ENCODE results near the gene DCPS.
"Not testable (repeated sequence)": the region's sequence is repeated elsewhere in the genome, so short reads cannot be mapped to it uniquely, and the experiment has no call there.

Gene DCPS

DNA sequence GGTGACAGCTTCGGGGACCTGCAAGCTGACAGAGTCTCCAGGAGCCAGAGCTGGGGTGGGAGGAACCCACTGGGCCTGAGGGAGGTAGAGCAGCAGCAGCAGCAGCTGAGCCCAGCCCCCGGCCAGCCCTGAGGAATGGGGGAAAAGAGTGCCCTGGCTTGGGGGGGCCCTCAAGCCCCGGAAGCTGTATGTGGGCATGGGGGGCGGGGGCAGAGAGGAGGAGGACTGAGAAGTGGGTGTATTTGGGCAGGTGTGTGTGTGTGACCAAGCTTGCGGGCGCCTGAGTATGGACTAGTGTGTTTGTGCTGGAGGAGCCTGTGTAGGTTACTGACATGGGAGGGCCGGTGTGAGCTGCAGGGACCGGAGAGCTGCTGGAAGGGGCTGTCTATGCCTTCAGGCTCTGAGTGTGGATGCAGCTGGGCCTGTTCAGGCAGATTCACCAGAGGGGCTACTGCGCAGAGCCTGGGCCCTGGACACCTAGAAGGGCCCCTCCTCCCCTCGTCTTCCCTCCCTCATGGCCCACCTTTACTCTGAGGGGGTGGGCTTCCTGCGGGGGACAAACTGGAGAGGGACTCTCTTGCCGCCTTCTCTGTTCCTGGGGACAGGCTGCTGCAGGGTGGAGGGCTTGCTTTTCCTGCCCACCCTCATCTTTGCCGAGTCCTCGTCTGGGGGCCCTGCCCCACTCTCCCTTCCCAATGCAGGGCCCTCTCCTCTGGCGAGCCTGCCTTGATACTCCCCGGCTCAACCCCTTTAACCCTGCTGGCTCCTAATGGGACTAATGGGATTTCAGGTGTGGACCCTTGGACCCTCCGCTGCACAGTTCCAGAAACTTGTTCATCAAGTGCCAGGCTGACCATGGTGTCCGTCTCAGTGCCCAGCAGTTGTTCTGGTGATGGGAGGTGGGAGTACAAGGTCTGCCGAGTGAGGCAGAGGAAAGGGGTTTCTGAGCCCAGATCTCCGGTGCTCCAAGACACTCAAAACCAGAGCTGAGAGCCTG is 79.8 kb downstream of the DCPS start:
- TF ChIP-seq, protein P1, sequence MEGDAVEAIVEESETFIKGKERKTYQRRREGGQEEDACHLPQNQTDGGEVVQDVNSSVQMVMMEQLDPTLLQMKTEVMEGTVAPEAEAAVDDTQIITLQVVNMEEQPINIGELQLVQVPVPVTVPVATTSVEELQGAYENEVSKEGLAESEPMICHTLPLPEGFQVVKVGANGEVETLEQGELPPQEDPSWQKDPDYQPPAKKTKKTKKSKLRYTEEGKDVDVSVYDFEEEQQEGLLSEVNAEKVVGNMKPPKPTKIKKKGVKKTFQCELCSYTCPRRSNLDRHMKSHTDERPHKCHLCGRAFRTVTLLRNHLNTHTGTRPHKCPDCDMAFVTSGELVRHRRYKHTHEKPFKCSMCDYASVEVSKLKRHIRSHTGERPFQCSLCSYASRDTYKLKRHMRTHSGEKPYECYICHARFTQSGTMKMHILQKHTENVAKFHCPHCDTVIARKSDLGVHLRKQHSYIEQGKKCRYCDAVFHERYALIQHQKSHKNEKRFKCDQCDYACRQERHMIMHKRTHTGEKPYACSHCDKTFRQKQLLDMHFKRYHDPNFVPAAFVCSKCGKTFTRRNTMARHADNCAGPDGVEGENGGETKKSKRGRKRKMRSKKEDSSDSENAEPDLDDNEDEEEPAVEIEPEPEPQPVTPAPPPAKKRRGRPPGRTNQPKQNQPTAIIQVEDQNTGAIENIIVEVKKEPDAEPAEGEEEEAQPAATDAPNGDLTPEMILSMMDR (IDR thresholded peaks at IDR 0.05; ENCODE audit: borderline replicate concordance, insufficient read depth, low read depth, low read length) = no peak
- no peak overlapping the region for H3K4me3 ChIP-seq (ENCODE audit: low read depth, low read length)

DNA sequence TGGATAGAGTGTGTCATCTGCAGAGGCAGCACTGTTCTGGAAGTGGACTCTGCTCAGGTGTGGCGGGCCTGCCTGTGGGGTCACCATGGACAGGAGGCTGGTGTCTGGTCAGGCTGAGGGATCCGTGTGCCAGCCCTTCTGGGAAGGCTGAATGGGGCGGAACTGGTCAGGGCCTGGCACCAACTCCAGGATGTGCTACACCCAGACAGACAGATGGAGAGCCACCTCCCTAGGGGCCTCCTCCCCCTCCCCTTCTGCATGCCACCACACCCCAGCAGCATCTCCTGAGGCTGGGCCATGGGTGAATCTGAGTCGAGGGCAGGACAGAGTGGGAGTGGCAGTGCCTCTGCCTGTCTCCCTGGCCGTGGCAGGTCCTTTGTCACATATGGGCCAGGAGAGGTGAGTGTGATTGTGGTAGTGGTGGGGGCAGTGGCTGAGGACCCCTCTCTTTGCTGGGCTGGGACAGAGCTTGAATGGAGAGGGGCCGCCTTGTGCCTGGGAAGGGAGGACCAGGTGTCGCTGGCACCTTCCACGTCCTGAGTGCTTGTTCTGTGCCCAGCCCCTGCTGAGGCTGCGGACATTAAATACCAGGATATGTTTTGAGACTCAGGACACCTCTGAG is 80.7 kb downstream of the DCPS start:
- TF ChIP-seq, protein P1 (IDR thresholded peaks at IDR 0.05; ENCODE audit: borderline replicate concordance, insufficient read depth, low read depth, low read length) = no peak
- no peak overlapping the region for H3K4me3 ChIP-seq (ENCODE audit: low read depth, low read length)

DNA sequence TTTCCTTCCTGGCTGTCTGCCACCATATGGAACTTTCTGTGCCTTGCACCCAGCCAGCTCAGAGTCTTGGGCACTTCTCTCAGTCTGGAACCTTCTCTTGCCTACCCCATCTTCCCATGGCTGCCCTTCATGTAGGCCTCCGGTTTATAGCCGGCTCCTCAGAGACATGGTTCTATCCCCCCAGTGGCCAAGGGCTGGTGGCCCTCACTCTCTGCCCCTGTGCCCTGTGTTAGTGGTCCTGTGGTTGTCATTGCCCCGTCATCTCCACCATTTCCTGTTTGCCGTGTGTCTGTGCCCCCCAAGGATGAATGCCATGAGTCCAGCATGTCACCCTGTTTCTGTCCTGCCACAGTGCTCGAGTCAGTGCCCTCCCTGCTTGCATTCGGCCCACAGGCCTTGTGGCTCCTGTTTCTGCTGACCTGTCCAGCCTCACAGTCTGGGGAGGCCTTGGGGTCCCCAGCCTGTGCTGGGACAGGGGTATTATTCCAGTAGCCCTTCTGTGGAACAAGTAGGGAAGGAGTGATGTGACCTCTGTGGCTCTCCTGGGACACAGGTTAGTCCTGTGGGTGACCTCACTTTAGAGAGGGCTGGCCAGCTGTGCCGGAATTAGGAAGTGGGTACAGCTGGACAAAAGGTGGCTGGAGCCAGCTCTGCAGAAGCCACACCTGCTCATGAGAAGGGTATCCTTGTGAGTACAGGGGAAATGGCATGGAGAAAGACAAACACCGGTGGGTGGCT is 82.3 kb downstream of the DCPS start:
- H3K4me3 ChIP-seq (ENCODE audit: low read depth, low read length) = no peak overlapping the region
- TF ChIP-seq, protein P1 (IDR thresholded peaks at IDR 0.05; ENCODE audit: borderline replicate concordance, insufficient read depth, low read depth, low read length) = no peak

DNA sequence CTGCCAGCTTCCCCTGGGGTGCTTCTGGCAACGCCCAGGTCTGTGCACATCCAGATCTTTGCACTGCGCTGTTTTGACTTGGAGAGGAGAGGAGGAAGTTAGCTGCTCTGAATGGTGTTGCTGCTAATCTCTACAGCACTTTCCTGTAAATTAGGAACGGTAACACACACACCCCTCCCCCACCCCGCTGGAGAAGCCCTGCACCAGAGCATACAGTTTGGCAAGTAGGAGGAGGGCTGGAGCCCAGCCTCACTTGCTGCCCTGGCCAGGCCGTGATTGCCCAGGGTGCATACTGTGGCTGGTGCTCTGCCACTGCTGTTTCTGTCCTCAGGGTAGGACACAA is 82.8 kb downstream of the DCPS start:
- not testable (repeated sequence) for H3K4me3 ChIP-seq (ENCODE audit: low read depth, low read length)

DNA sequence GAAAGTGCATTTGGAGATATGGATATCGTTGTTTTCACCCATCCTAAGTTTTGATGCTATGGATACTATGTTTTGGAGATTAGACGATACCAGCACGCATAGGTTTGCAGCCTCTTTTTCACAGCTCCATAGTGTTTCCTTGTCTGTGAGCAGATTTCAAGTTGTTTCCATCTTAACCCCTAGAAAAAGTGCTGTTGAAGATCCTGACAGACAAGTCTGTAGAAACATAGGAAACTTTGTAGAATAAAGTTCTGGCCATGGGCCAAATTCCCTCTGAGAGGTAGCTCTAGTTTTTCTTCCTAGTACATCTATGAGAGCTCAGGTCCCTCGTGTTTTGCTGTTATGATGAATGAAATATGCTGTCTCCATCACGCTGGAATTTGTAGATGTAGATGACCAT is 84.0 kb downstream of the DCPS start:
- no peak overlapping the region for H3K4me3 ChIP-seq (ENCODE audit: low read depth, low read length)
- TF ChIP-seq, protein P1 (IDR thresholded peaks at IDR 0.05; ENCODE audit: borderline replicate concordance, insufficient read depth, low read depth, low read length) = no peak

DNA sequence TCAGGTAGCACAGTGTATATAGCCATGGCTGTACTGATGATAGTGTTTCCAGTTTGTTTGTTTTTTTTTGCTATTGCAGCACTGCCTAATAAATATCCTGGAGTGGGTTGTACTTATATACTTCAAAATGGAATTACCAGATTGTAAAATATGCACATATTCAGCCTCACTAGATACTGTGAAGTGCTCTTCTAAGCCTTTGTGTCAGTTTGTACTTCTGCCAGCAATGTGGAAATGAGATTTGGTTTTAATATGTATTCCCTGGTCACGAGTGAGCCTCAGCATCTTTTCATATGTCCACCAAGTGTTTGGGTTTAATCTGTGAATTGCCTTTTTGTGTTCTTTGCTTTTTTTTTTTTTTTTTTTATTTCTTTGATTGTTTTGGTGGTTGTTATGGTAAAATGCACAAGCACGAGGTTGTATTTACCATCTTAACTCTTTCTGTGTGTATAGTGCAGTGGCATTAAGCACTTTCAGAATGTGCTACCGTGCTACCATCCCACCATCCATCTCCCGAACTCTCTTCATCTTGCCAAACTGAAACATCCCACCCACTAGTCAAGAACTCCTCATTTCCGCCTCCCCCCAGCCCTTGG is 86.5 kb downstream of the DCPS start:
- TF ChIP-seq, protein P1 (IDR thresholded peaks at IDR 0.05; ENCODE audit: borderline replicate concordance, insufficient read depth, low read depth, low read length) = no peak
- H3K4me3 ChIP-seq (ENCODE audit: low read depth, low read length) = no peak overlapping the region

Data from GM12875 (cell line).